GM18861 (cell line): ENCODE measurements around the gene FGFRL1.
"Not testable (repeated sequence)": the region's sequence is repeated elsewhere in the genome, so short reads cannot be mapped to it uniquely, and the experiment has no call there.

Experiments used
- ATAC-seq: cut with Tn5 transposase; IDR thresholded peaks from one replicate; pipeline ENCODE4 v1.9.1; 2021; ENCODE audit not compliant: unreplicated experiment

FGFRL1 gene

DNA sequence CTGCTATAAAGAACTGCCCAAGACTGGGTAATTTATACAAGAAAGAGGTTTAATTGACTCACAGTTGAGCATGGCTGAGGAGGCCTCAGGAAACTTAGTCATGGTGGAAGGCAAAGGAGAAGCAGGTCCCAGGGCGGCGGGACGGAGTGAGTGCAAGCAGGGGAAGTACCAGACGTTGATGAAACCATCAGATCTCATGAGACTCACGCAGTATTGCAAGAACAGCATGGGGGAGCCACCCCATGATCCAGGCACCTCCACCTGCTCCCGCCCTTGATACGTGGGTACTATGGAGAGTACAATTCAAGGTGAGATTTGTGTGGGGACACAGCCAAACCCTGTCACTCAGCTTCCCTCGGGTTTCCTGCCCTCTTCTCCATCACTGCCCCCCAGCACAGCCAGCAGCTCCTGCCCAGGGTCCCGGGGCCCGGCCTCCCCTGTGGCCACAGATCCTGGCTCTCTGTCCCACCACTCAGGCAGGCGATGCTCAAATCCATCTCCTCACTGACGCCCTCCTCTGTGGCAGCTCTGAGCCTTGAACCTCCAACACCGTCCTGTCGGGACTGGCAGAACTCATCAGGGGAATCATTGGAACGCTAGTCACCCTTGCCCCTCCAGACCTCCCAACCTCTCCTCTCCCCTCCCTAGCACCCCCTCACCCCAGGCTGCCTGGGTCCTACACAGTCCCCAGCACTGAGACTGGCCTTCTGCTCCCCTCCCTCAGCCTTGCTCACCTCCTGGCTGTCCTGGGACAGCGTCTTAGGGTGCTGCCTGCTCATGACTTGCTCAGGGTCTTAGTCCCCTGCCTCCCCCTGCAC lies 37.6 kb downstream of the FGFRL1 start:
- no peak for ATAC-seq

DNA sequence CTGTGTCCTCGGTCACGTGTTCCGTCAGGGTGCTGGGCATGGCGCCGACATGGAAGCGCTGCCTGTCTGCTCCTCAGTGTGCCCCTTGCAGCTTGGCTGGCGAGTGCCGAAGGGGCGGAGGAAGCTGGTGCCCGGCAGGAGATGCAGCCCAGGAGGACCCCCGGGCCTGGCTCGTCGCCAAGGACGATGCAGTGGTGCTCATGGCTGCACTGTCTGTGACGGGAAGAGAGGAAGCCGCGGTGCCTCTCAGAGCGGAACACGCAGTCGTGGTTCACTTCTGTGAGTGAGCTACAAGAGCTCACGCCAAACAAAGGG lies 38.1 kb downstream of the FGFRL1 start:
- ATAC-seq = no peak

DNA sequence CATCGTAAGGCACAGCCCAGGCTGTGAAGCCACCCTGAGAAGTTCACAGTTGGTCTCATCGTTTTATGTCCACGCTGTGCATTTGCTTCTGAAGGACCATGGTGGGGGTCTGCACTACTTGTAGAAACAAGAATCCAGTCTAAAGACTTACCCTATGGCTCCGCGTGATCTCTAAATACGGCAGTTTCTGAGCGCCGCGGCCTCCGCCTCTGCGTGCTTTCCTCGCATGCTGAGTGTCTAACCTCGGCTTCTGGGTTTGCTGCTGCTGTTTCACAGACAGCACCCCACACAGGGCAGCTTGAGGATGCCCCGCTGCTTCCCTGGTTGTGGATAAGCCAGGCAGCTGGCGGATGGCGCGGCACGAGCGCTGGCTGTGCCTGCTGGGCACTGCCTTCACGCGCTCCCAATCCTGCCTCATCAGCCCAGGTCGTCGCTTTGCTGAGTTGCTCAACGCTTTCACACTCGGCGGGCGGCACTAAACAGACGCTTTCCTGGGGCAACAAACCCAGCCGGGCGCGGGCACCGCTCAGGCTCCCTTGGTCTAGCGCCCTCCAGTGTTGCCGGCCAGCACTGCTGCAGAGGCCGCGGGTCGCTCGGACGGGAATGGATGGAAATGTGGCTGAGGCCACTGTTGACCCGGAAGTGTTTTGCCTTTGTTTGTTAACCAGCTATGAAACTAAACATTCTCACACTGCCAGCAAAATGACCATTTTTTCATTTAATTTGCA lies 39.2 kb downstream of the FGFRL1 start:
- ATAC-seq = no peak

DNA sequence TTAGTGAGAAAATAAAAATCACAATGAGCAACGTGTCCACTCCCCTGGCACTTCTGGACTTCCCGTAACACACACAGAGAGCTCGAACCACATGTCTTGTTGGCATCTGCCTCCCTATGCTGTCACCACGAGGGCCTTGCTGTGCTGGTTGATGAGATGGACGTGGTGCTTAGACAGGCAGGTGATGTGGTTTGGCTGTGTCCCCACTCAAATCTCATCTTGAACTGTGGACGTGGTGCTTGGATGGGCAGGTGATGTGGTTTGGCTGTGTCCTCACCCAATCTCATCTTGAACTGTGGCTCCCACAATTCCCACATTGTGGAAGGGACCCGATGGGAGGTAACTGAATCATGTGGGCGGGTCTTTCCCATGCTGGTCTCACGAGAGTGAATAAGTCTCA lies 40.0 kb downstream of the FGFRL1 start:
- no peak for ATAC-seq

DNA sequence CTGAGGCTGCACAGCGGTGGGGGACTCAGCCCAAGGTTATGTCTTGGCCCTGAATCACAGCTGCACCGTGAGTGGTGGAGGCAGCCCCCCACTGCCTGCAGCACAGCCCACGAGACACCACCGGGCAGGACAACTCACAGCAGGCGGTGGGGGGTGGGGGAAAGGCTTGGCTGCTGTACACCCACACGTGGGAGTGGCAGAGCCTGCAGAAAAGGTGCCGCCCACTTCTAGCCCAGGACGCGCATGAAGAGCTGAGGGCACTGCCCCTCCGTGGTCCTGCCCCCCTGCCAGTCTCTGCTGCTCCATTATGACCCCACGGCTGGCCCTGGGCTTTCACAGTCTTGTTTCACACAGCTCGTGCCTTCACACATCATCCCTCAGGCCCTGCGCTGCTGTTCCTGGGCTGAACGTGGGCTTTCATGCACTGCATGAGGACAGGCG lies 40.8 kb downstream of the FGFRL1 start:
- ATAC-seq = no peak

DNA sequence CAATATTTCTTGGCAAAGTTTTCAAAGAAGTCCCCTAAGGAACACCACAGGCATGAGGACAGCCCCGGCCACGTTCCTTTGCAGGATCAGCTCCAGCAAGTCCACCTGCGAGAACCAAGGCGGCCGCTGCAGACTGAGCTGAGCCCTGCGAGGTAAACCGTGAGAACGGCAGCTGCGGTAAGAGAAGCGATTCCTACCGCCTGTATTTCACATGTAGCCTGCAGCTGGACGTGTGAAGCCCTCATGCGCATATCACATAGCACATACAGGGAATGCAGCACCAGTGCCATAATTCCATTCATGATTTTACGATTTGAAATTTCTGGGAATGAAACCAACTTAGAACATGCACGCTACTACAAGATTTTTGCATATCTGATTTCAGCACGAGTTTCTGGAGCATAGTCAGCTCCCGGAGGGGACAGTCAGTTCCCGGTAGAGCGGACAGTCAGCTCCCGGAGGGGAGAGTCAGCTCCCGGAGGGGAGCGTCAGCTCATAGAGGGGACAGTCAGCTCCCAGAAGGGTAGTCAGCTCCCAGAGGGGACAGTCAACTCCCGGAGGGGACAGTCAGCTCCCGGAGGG lies 41.7 kb downstream of the FGFRL1 start:
- no peak for ATAC-seq

DNA sequence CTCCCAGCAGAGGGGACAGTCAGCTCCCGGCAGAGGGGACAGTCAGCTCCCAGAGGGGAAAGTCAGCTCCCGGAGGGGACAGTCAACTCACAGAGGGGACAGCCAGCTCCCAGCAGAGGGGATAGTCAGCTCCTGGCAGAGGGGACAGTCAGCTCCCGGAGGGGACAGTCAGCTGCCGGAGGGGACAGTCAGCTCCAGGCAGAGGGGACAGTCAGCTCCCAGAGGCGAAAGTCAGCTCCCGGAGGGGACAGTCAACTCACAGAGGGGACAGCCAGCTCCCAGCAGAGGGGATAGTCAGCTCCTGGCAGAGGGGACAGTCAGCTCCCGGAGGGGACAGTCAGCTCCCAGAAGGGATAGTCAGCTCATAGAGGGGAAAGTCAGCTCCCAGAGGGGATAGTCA lies 42.5 kb downstream of the FGFRL1 start:
- not testable (repeated sequence) for ATAC-seq

DNA sequence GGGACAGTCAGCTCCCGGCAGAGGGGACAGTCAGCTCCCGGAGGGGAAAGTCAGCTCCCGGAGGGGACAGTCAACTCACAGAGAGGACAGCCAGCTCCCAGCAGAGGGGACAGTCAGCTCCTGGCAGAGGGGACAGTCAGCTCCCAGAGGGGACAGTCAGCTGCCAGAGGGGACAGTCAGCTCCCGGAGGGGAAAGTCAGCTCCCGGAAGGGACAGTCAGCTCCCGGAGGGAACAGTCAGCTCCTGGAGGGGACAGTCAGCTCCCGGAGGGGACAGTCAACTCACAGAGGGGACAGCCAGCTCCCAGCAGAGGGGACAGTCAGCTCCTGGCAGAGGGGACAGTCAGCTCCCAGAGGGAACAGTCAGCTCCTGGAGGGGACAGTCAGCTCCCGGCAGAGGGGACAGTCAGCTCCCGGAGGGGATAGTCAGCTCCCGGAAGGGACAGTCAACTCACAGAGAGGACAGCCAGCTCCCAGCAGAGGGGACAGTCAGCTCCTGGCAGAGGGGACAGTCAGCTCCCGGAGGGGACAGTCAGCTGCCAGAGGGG lies 43.3 kb downstream of the FGFRL1 start:
- not testable (repeated sequence) for ATAC-seq

DNA sequence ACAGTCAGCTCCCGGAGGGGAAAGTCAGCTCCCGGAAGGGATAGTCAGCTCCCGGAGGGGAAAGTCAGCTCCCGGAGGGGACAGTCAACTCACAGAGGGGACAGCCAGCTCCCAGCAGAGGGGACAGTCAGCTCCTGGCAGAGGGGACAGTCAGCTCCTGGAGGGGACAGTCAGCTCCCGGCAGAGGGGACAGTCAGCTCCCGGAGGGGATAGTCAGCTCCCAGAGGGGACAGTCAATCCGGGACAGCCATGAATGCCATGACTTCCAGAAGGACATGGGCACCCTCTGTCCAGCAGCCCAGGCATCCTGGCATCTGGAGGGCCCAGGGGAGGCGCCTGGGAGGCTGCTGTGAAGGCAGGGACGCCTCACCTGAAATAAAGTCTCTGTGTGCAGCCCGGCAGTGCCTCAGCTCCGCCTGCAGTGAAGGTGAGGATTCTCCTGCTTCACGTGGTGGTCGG lies 43.8 kb downstream of the FGFRL1 start:
- not testable (repeated sequence) for ATAC-seq

DNA sequence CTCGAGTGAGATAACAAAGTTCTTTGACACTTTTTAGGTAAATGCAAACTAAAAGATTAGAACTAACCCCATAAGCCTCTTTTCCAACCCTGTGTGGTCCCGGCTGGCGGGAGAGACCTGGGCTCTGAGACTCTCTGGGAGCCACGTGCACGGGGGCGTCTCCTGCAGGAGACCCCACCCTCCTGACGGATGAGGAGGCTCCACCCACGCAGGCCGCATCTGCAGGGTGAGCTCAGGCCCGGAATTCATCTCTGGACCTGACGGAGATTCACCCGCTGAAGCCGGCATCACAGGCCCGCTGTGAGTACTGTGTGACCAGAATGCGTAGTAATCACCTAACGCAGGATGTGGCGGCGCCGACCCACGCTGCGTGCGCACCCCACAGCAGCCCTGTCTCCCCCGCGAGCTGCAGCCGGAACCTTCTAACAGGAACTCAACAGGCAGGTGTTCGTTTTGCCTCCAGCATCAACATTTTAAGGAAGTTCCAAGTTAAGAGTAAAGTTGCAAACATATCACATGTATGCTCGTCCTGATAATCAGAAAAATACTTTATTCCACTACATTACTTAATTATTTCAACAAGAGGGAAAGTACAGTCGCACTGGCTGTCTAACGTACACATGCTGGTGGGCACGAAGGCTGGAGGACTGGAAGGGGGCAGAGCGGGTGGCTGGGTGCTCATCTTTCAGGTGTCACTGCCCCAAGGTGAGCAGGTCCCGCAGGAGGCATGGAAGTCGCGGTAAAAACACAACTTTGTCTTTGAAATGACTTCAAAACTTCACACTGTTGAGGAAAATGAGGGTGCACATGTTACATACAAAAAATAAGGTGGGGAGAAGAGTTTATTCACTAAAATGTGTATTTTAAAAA lies 44.5 kb downstream of the FGFRL1 start:
- ATAC-seq = no peak

DNA sequence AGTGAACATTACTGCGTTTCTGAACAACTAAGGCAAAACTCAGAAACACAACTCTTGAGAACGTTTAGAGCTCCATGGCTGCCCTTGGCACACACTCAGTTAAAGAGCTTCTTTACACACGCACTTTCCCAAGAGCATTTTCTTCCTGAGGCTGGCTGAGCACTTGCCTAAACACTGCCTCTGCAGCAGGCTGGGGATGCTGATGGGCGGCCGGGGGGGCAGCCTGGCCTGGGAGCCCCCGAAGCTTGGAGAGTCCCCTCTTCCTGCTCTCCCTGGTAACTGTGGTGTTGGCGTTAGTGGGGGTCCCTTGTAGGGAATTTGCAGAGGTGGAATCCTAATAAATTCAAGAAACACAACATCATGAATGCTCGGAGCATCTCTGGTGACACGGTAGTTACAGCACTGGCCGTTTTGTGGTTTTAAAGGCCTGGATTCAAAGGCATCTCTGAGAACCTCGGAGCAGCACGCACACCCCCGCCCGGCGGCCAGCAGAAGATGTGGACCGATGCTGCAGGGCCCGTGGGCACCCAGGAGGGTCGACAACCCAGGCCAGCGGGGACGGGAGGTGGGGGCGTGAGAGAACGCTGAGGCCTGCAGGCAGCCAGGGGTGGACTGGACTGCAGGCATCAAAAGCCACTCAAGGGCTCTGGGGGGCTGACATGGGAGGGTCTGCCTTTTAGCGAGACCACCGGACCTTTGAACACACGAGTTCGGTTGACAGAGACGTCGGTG lies 45.4 kb downstream of the FGFRL1 start:
- no peak for ATAC-seq

DNA sequence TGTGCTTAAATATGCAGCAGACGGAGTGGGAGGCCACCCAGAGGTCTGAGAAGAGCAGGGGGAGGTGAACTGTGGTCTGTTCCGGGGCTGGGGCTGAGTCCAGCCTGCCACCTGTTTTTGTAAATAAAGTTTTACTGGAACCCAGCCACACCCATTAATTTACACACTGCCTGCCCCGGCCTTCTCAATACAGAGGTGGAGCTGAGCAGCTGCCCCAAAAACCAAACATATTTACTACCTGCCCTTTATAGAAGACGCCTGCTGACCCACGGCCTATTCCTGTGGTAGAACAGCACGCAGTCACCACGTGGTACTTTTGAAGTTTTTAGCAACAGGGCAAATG lies 45.9 kb downstream of the FGFRL1 start:
- ATAC-seq = no peak

DNA sequence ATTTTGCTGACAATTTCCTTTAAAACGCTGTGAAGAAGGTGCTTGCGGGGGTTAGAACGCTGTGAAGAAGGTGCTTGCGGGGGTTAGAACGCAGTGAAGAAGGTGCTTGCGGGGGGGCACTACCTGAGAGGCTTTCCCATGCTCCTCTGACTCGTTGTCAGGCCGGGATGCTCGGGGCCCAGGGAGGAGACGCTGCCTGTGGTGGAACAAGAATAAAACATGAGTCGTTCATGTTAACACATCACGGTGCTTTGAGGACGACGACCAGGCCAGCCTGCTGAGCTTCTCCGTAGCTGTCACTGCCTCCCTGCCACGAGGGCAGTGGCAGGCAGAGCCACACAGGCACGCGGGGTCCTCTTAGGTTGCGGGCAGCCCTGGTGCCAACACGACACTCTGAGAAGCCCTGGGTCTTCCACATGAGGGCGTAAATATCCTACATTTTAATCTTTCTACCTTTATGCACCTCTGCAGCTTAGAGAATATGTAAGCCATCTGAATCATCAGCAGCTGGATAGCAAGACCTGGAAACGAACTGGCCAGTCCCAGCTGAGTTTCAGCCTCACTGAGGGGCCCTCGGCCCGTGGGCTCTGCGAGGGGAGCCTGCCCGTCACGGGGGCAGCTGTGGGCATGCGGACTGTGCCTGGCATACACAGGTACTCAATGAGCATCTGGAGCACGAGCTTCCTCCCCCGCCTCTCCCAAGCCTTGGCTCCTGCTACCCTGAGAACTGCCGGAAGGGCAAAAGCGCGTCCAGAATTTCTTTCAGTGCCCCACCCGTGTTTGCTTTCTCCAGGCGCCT lies 47.0 kb downstream of the FGFRL1 start:
- no peak for ATAC-seq

DNA sequence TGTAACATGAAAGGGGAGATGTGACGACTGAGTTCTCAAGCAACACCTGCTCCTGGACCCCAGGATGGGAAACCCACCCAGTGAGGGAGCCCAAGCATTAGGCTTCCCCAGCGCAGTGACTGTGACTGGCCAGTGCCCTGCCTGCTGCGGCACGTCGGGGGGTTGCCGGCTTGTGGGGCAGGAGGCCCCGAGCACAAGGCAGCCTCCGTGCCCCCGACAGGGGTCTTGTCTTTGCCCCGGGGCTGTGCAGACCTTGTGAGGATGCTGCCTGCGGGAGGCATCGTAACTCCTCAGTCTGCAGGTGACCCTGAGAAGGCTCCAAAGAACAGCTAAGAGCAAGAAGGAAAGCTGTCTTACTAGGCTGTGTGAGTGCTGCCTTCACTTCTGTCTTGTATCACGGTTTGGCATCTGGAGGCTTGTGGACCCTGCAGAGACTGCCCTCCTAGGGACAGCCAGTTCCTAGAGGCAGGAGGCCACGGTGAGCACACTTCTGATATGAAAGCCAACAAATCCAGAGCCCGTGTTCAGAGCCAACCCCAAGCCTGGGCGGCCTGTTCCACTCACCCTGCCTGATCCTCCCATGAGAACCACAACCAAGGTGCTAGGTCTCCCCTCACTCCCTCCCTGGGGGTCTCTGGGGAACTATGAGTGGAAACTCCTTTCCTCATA lies 47.7 kb downstream of the FGFRL1 start:
- no peak for ATAC-seq

DNA sequence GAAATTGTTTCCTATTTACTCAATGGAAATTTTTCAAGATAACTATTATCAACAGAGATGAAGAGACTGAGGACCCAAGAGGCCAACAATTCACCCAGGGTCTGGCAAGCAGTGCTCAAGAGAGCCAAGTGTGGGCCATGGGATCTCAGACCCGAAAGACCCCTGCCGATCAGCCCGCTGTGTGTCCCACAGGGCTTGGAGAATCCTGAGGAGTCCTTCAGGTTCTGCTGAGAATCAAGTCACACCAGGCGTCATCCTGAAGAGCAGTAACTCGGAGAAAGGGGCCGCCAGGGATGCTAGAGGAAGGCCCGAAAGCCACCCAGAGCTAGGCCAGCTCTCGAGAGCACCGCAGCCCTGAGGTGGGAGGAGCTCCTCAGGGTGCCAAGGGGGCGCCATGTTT lies 48.7 kb downstream of the FGFRL1 start:
- ATAC-seq = no peak

DNA sequence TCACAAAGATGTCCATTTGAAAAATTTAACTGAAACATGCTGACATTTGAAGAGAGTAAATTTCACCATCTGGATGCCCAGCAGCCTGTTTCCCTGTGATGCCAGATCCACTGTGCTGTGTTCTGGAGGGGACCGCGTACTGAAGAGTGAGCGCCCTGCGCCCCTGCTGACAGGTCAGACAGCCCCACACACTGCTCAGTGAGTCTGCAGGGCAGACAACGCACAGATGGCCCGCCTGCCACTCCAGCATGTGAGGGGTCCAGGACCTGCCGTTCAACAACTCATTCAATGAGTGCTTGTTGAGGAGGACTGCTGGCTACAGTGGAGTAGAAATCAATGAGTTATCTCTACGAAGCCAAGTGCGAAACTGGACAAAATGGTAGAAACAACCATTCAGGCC lies 49.2 kb downstream of the FGFRL1 start:
- no peak for ATAC-seq

DNA sequence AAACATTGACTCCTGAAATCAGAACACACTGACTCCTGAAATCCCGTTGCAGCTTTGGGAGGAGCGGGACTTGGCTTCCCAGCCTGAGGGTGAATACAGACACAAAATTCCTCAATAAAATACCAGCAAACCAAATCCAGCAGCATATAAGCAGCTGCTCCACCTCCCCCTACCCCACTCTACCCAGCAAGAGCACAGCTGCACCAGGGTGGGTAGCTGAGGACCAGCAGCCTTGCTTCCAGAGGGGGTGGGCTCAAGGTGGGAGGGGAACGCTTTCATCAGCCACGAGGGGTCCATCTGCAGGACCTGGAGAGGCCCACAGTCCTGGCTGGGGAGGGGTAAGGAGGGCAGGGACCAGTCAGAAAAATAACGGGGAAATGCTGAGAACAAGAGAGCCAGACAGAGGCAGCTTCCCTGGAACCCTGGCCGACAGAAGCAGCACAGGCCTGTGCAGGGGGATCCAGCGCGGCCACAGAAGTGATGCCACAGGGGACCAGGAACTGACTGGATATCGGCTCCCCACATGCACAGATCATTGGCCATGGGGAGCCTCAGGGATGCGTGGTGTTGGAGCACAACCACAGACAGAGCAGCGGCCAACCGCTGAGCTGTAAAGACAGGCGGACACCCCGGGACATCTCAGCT lies 49.8 kb downstream of the FGFRL1 start:
- ATAC-seq = no peak

DNA sequence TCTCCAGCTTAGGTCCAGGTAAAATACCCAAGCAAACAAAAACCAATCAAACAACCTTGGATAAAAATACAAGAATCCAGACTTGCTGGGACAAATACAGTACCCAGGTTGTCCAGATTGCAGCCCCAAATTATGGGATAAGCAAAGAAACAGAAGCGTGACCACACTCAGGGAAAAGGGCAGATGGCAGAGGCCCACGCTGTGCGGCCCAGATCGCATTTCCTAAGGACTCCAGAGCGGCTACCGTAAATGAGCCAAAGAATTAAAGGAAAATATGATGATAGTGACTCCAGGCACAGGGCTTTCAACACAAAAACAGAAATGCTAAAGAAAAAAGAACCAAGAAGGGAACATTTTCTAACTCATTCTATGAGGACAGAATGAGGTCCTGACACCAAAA lies 50.3 kb downstream of the FGFRL1 start:
- no peak for ATAC-seq
